Activated T-helper 9 cell treated with anti-CD3 and anti-CD28 coated beads, Interleukin-2, amount 50 U/mL, for 16 hours (primary cell): ENCODE data around the gene LDLRAD2.

Experiments used
- DNase-seq: peaks from one replicate; pipeline ENCODE4 v3.0.0-alpha.2; 2020; ENCODE audit warnings: low read depth

Gene LDLRAD2

DNA sequence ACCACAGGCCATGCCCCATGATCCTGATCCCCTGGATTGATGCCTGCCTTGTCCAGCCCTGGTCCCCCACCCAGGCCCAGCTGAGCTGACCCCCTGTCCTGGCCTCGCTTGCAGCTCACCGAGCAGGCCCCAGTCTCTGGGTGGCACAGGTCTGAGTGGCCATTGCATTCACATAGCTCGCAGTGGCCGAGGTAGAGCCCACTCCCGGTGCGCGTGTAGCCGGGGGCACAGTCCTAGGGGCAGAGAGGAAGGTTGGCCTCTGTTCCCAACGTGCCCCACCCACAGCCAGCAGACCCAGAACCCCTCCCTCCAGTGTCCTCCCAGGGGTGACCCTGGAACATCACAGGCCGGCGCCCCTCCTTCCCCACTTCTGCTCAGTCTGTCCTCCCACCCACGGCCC is 51.9 kb downstream of the LDLRAD2 start:
- no peak for DNase-seq

DNA sequence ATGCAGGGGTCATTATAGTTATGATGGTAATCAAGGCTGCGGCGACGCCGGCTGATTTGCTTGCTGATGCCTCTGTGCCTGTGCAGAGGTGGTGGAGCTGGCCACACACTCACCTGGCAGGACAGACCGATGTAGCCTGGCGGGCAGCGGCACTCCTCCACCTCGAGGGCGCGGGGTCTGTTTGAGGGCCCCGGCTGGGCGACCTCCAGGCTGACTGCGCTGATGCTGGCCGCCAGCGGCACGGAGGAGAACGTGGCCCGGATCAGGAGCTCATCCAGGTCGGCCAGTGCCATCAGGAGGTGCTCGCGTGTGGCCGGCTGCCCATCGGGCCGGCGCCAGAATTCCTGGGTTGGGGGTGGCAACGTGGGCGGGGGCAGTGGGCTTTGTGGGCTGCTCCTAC is 52.7 kb downstream of the LDLRAD2 start:
- no peak for DNase-seq

DNA sequence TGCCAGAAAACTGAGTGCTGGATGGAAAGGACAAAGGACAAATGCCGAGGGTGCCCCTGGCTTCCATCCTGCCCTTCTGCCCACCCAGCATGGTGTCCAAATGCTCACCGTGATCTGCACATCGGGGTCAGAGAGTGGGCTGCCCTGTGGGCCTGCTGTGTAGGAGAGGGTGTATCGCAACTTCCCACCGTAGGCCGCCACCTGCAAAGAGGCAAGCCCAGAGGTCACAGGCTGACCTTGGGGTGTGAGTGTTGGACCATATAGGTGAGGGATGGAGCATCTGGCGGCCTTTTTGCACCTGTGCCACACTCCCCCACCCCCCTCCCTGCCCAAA is 53.5 kb downstream of the LDLRAD2 start:
- DNase-seq = no peak

DNA sequence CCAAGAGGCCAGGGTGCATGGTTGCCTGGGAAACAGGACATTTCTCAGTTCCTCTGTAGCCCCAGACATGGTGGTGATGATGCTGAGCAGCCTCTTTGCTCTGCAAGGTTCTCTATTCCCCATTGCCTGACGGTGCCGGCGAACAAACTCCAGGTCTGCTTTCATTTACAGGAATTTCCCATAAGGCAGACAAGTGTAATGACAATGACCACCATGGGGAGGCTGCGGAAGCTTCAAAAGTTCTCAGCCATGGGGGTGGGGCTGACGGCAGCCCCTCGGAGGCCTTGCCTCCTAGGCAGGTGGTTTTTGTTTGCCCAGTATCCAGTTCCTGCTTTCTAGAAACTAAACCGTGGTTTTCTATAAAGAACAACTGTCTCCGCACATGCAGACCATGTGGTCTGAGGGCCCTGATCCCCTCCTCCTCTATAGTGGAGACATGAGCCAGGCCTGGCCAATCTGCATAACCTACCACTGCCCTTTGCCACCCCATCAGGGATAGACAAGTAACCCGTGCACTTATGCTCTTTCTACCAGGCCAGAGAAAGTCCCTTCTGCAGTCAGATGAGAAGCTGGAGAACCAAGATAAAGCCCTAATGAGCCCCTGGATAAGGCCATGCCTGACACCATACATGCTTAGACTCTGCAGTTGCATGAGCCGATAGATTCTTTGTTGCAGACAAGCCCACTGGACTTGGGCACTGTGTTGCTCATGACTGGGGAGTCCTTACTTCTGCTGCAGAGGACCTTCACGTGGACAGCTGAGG is 54.1 kb downstream of the LDLRAD2 start:
- DNase-seq = no peak

DNA sequence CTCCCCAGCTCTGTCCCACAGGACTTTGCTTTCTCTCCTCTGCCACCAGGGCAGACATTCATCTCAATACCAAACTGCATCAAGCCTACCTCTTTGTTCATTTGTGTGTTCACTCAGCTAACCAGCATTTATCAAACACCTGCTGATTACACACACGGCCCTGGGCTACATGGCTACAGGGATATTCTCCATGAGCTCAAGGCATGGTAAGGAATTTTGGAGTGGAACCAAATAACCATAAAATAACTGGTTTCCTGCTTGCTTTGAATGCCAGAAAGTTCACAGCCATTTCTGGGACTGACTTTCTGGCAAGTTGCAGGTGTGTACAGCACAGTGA is 54.6 kb downstream of the LDLRAD2 start:
- no peak for DNase-seq

DNA sequence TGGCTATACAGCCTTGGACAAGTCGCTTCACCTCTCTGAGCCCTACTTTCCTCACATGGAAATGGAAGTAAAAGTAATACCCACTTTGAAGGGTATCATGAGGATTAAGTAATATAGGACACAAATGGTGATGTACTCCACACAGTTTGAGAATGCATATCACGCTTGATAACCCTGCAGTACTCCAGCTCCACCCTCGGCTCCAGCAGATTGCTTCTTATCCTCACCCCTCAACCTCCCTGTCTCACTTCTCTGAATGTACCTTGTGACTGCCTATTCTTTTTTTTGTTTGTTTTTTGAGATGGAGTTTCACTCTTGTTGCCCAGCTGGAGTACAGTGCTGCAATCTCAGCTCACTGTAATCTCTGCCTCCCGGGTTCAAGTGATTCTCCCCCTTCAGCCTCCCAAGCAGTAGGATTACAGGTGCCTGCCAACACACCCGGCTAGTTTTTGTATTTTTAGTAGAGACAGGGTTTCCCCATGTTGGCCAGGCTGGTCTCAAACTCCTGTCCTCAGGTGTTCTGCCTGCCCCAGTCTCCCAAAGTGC is 55.5 kb downstream of the LDLRAD2 start:
- no peak for DNase-seq

DNA sequence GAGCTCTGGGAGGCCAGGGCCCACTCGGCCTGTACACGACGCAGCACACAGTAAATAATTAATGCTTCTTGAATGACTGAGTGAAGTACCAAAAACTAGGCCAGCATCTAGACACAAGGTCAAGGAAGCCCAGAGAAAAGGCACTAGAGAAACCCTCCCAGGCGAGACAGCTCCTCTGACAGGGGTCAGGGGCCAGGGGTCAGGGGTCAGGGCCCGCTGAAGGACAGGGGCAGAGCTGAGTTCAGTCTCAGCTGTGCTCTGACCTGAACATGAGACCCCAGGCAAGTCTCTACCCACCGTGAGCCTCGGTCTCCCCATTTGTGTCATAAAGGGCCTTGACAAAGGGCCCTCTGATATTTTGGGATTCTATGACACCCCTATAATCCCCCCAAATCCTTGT is 56.4 kb downstream of the LDLRAD2 start:
- no peak for DNase-seq

DNA sequence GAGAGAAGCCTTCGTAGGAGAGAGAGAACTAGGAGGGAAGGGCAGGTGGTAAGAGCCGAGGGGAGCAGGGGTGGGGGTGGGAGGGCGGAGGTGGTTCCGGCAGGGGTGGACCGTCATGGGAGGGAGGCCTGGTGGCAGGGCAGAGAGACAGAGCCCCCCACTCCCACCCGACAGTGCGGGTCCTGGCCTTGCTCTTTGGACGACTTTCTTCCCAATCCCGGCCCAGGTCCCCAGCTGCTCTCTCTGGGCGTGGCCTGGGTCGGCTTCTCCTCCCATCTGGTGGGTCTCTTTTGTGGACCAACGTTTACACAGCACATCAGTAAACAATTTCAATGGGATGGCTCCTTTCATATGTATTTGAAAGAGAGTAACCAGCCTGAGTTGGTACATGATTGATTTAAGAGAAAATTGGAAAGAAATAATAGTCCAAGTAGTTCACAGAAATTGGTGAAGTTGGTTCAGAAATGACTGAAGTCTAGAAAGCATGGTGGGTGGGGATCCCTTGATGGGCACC is 56.9 kb downstream of the LDLRAD2 start:
- no peak for DNase-seq

DNA sequence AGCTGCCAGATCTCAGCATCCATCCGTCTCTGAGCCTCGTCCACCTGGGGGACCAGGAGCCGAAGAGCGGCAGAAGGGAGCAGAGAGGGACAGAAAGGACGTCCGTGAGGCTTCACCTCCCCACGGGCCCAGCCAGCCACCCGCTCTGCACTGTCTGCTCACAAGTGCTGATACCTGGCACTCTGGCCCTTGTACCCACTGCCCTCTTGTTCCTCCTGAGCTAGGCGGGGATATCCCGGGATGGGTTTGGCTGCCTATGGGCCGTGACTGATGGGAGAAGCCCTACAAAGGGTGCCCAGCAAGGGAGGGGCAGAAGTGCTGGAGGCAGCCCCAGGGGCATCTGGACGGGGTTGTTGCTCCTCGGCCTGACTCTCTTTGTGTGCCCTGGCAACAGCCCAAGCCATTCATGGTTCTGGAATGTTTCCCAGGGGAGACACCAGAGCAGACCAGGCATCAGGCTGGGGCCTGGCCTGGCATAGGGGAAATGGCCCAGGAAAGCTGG is 57.6 kb downstream of the LDLRAD2 start:
- no peak for DNase-seq

DNA sequence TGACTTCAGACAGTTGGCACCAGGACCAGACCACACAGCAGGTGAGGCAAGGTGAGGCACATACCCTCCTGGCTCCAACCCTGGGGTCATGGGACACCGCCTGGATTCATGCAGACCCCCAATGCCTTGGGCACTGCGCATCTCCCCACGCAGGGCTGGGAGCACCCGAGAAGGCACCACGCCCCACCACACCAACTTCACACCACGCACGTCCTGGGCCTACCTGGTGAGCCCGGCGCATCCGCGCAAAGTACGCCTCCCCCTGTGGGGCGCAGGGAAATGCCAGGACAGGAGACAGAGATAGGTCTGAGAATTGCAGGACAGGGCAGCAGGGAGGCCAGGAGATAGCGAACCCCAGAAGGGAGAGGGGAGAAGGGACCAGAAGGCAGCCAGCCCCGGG is 58.5 kb downstream of the LDLRAD2 start:
- no peak for DNase-seq

DNA sequence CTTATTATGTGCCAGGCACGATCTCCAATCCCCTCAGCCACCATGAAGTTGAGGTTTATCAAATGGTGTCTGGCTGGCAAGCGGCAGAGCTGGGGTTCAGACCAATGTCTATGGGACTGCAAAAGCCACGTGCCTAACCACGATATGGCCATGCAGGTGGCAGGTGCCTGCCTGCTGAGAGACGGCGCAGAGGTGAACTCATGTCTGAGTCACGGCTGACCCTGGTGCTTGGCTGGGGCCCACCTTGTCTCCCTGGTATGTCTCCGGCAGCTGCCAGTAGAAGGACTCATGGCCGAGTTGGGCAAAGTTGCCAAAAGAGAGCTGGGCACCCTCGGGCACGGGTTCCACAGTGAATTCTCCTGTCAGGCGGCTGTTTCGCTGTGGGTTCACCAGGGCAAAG is 59.9 kb downstream of the LDLRAD2 start:
- DNase-seq = no peak

DNA sequence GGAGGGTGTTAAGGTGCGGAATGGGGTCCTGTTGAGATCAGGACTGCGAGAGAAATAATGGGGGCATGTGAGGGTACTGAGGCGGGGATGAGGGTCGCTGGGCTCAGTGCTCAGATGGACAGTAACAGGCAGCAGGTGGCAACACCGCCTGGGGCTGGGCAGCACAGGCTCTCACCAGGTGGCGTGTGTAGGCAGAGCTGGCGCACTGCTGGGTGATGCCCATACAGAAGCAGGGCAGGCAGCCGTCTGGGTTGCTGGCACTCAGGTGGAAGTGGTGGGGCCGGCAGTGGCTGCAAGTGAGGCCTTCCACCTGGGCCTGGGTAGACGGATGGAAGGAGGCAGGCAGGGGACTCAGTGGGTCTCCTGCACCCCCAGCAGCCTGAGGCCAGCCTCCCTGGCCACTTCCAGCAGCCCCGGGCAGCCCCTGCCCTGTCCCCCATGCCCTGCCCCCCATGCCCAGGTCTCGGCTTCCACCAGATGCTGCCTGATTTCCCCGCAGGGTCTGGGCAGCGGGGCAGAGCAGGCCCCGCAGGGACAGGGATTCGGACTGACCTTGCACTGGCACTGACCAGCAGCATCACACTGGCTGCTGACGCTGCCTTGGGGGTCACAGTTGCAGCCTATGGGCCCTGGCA is 60.5 kb downstream of the LDLRAD2 start:
- DNase-seq = no peak

DNA sequence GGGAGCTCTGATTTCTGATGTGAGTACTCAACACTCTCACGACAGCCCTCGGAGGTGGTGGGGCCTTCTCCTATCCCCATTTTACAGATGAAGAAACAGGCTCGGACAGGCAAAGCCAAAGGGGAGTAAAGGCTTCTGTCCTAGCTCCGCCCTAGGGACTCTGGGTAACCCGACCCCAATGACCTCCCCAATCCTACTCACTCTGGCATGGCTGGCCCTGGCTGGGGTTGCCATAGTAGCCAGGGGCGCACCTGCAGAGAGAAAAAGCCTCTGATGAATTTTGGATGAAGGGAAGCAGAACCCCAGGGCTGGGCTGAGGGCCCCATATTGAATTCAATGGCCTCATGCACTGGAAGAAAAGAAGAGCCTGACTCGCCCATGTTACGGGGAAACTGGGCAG is 61.1 kb downstream of the LDLRAD2 start:
- DNase-seq = no peak

DNA sequence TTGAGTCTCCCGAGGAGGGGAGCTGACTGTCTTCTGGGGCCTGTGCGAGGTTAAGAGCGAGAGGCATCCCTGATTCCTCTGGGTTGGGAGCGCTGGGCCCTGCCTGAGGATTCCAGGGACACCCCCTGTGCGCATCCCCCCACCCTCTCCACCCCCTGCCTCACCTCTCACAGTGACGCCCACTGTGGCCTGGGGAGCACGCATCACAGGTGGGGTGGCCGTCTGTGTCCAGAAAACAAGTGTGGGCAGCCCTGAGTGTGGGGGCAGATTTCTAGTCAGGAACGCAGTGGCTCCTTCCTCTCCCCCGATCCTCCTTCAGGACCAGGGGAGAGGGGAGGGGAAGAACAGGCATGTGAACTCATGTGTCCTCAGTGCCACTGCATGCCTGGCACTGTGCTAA is 61.7 kb downstream of the LDLRAD2 start:
- no peak for DNase-seq

DNA sequence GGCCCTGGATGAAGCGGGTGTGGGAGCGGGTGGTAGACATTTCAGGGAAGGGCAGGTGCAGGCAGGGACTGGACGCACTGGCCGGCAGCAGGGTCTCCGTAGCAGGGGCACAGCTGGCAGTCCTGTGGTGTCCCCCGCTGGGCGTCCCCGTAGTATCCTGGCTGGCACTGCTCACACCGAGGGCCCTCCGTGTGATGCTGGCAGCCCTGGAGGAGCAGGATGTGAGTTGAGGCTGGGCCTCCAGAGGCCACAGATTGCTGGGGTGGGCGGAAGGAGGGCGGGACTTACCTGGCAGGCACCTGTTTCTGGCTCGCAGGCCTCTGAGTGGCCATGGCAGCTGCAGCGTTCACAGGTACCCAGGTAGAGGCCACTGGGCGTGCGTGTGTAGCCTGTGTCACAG is 62.3 kb downstream of the LDLRAD2 start:
- DNase-seq = no peak
